LNCAP (cell line): ENCODE results near the gene CIAO3.

Source experiments
- TF ChIP-seq, protein P1 (sequence below): fragments of 450-650 bp; IDR thresholded peaks from 2 replicates; pipeline ENCODE4 v1.5.1; 2017; ENCODE audit warnings: mild to moderate bottlenecking

CIAO3 gene

DNA sequence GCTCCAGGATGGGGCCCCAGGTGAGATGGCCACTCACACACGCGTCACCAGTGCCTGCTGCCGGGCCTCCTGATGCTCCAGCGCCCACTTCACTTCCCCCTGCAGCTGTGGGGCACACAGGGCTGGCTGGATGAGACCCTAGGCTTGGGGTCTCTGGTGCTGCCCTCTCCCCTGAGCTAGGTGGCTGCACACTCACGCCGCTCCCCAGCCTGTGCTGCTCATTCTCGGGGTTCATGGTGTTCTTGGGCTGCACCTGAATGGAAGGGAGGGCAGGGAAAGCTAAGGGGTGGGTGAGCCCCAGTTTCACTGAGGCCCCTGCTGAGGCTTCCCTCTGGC is 15.8 kb downstream of the CIAO3 start:
- TF ChIP-seq, protein P1, sequence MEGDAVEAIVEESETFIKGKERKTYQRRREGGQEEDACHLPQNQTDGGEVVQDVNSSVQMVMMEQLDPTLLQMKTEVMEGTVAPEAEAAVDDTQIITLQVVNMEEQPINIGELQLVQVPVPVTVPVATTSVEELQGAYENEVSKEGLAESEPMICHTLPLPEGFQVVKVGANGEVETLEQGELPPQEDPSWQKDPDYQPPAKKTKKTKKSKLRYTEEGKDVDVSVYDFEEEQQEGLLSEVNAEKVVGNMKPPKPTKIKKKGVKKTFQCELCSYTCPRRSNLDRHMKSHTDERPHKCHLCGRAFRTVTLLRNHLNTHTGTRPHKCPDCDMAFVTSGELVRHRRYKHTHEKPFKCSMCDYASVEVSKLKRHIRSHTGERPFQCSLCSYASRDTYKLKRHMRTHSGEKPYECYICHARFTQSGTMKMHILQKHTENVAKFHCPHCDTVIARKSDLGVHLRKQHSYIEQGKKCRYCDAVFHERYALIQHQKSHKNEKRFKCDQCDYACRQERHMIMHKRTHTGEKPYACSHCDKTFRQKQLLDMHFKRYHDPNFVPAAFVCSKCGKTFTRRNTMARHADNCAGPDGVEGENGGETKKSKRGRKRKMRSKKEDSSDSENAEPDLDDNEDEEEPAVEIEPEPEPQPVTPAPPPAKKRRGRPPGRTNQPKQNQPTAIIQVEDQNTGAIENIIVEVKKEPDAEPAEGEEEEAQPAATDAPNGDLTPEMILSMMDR, result no peak

DNA sequence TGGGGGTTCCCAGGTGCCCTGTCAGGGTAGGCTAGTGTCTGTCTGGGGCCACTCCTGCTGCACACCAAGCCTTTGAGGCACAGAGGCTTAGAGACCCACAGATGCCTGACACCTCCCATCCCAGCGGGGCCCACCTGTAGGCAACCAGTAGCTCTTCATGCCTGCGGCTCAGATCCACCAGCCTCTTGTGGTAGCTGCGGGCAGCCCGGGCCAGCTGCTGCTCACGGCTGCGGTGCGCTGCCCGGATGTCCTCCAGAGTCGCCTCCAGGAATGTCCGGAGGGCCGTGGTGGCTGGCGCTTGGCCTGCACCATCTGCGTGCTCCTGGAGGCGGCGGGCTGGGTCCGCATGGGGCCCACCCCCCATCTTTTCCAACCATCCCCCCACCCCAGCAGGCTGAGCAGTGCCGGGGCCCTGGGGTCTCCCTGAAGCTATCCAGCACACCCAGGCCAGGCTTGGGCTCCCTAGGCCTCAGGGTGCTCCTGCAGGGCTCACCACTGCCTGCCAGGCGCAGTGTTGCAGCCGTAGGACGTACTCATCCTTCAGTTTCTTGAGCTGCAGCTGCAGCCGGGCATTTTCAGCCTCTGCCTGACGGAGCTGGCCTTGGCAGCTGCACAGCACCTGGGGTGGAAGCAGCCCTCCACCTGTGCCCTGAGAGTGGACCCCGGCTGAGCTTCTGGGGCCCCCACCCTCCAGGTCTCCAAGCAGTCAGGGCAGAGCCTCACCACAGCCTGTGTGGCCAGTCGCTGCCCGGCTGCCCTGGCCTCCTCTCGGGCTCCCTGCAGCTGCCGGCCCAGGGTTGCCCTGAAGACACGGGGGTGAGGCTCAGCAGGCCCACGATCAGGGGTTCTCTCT is 16.4 kb downstream of the CIAO3 start:
- TF ChIP-seq, protein P1, result no peak

DNA sequence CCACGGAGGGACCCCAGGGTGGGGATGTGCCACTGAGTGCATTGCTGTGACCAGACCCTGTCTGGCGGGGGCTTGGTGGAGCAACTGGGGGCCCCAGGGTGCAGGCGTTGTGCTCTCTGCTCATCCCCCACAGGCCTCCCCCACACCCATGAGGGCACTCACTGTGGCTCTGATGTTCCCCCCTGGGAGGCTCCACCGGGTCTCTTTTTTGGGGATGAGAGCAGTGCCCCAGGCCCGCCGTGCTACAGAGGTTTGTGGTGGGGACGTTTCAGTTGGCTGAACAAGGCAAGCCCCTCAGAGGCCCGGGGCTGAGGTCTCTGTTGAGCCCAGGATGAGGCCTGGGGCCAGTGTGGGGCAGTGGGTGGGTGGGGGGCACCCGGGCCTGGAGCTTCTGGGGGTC is 17.1 kb downstream of the CIAO3 start:
- TF ChIP-seq, protein P1, result no peak

DNA sequence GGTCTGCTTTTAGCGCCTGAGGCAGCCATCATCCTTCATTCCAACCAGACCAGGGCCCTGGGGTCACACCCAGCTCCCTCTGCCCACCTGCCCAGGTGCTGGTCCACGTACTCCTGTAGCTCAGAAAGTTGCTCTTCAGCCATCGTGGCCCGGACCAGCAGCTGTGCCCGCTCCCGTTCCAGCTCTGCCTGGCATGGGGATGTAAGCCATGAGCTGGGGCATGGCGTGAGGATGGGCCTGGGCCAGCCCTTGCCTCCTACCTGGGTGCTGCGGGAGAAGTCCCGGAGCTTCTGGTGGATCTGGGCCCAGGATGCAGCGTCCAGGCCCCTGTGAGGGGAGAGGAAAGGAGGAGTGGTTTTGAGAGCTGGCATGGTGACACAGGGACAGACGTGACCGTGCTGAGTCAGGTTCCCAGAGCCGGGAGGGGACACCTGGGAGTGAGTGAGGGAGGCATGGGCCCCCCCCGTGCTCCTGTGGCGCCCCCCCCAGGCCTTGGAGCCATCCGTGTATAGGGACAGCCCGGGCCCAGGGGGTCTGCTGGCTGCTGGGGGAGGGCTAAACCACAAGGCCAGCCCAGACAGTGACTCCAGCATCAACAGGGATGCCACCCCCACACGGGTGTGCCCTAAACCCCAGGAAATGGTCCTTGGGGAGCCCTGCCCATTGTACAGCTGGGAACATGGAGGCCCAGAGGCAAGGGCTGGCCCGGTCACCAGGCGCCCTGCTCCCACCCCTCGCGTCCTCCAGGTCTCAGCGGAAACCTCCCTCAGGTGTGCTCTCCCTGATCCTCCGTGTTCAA is 17.8 kb downstream of the CIAO3 start:
- TF ChIP-seq, protein P1, result no peak

DNA sequence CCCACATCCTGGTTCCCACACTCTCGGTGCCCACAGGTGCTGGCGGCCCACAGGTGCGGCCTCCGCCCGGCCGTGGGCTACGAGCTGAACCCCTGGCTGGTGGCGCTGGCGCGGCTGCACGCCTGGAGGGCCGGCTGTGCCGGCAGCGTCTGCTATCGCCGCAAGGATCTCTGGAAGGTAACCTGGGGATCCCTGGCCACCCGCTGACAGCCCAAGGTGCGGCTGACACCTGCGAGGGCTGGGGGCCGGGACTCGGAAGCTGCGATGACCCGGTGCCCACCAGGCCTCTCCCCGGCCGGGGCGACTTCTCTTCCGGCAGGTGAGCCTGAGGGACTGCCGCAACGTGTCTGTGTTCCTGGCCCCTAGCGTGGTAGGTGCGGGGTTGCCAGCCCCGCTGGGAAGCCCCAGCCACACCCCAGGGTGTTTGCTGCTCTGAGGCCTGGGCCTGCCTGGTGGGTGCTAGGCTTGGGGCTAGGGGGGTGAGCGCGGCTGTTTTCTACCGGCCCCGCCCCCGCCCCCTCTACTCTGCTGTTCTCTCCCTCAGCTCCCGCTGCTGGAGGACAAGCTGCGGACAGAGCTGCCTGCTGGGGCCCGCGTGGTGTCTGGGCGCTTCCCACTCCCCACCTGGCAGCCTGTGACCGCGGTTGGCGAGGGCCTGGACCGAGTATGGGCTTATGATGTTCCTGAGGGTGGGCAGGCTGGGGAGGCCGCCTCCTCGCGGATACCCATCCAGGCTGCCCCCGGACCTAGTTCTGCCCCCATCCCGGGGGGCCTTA is 18.8 kb downstream of the CIAO3 start:
- TF ChIP-seq, protein P1, result no peak

DNA sequence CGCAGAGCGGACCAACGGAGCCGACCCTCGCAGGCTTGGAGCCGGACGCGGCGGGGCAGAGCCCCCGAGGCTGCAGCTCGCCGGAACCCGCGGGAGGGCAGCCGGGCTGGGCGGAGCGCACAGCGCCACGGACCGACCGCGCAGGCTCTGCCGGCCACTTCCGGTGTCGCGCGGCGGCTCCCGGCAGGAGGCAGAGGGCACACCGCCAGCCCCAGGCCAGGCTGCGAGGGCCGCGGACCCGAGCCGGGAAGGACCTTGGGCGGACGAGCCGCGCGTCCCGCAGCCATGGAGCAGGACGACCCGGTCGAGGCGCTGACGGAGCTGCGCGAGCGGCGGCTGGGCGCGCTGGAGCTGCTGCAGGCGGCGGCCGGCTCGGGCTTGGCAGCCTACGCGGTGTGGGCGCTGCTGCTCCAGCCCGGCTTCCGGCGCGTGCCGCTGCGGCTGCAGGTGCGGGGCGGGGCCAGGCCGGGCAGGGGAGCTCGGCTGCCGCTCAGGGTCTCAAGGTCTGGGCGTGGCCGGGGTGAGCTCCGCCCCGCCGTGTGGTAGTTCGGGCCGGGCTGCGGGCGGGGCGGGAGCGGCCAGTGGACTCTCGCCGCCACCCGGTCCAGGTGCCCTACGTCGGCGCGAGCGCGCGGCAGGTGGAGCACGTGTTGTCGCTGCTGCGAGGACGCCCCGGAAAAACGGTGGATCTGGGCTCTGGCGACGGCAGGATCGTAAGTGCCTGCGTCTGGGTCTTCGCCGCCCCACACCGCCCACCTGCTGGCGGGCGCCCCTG is 19.6 kb downstream of the CIAO3 start, which contains the start of gene ANTKMT:
TSS of gene ANTKMT (plus strand) at position 157 of the 775 bp plus-strand sequence. CDS start at position 286, 129 bp downstream.
- TF ChIP-seq, protein P1, result no peak
